AG10803 (cell line): ENCODE measurements around the gene MST1R.
A peak's percentile ranks its signal among the peaks of the same experiment; 100 is the strongest.

Experiments used
- DNase-seq: peaks from one replicate; pipeline ENCODE4 v3.0.0; 2010; ENCODE audit warnings: low read depth
- H3K4me3 ChIP-seq: 2 replicates; pipeline ENCODE4 v1.5.1; 2011; ENCODE audit warnings: mild to moderate bottlenecking, low read length, control low read depth
- CTCF ChIP-seq: conservative IDR thresholded peaks from 2 replicates; pipeline ENCODE4 v1.5.1; 2011; ENCODE audit warnings: mild to moderate bottlenecking, low read length, control low read depth, inconsistent platforms

Gene MST1R

GRCh38 chr3:49930922-49931321 lies 27.2 kb upstream of the MST1R start:
- no peak for TF ChIP-seq CTCF
- no peak overlapping the region for H3K4me3 ChIP-seq
- DNase-seq: no peak

- no peak for TF ChIP-seq CTCF
- no peak for DNase-seq
Observed at GRCh38 chr3:49930168-49930690, 26.6 kb upstream of the MST1R start.

GRCh38 chr3:49929291-49930167 lies 25.9 kb upstream of the MST1R start, which contains the start of gene MON1A:
MON1A (minus strand) TSS chr3:49929811; CDS start chr3:49913346, 16,465 bp downstream.
- peak; percentile 90 for DNase-seq
- H3K4me3 ChIP-seq: peak within 1 kb of the TSS; percentile 93
- TF ChIP-seq CTCF: peak; percentile 16; the same call in 1 of the 2 replicates

More at GRCh38 chr3:49930168-49930690, 26.6 kb upstream of the MST1R start:
- peak overlapping the region; percentile 93 for H3K4me3 ChIP-seq

- peak overlapping the region; percentile 30 for H3K4me3 ChIP-seq
- no peak for DNase-seq
- TF ChIP-seq CTCF: no peak
Observed at GRCh38 chr3:49928481-49929017, 24.9 kb upstream of the MST1R start.

- no peak for TF ChIP-seq CTCF
Observed at GRCh38 chr3:49927798-49928197, 24.1 kb upstream of the MST1R start.

GRCh38 chr3:49926117-49926728 lies 22.6 kb upstream of the MST1R start:
- DNase-seq: no peak

More at GRCh38 chr3:49927798-49928197, 24.1 kb upstream of the MST1R start:
- DNase-seq: no peak
- no peak overlapping the region for H3K4me3 ChIP-seq

More at GRCh38 chr3:49926117-49926728, 22.6 kb upstream of the MST1R start:
- H3K4me3 ChIP-seq: no peak overlapping the region
- TF ChIP-seq CTCF: no peak
